Measurements from ENCODE around the gene KATNAL1. TPM values are rescaled to one million over a fixed set of nuclear protein-coding genes. Genes with fewer than 3 reads are reported as not detected.

Gene KATNAL1
- total and polyA plus RNA-seq, 2 of the 4 experiments (the other 2 are of a cell fraction): 6.9 to 16.8 TPM

DNA sequence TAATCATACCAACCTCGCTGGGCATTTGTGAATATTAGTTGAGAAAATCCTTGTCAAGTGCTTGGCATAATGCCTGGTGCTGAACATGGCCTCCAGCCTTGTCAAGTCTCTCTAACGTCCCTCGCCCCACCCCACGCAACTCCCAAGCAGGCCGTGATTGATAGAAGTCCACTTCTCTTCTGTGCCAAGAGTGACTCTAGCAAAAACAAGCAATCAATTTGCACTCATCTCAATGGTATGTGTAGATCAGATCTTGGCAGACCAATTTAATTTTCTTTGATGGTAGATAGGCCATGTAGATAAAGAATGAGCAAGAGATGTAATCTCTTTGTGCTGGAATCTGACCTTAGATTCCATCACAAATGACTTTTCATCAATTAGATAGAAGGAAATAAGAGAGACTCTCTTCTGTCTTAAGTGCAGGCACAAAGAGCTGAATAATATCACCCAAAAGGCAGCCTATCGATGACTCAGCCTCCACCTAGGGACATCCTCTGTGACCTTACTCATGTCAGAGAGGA, 31.0 kb upstream of the KATNAL1 start:
- Histone ChIP-seq H3K9me3 (ENCODE audit: control insufficient read depth, insufficient read depth, low read length) (no peaks in the 10 kb centered on the region), H3K9me1 (ENCODE audit: insufficient read depth, low read length) (peaks cover 21% of the 10 kb centered on the region), H2AK9ac (replicated peaks; ENCODE audit: low read depth, low read length, poor library complexity) (no peak overlapping the region), H3K4ac (ENCODE audit: low read depth, low read length) (peak overlapping the region; percentile 8), H4K20me1 (ENCODE audit: insufficient read depth, low read length) (peaks cover 3% of the 10 kb centered on the region; the same call in 1 of the 2 replicates), H4K5ac (ENCODE audit: low read depth, low read length) (0 out of 2 replicates have a peak overlapping the region, but pooled peaks have one; percentile 4), H2BK20ac (ENCODE audit: low read depth, low read length) (peak overlapping the region; percentile 56; the same call in 1 of the 2 replicates), H3K23ac (ENCODE audit: low read depth, low read length) (no peak overlapping the region), H2AK5ac (ENCODE audit: low read depth, low read length) (peak overlapping the region; percentile 31; the same call in 1 of the 2 replicates), H2BK5ac (ENCODE audit: low read depth, low read length, poor library complexity, severe bottlenecking) (no peak overlapping the region), H3K79me1 (ENCODE audit: low read depth in 1 of 2, low read length in 2 of 2) (peaks cover 0 to 12% of the 10 kb centered on the region in 2 experiments; a peak in 2 of 4 replicates), H4K8ac (ENCODE audit: low read depth in 2 of 2, low read length in 2 of 2) (peak overlapping the region in 1 of 2 experiments; percentile 11; a peak in 1 of 4 replicates), H3K4me3 (ENCODE audit: insufficient read depth, low read depth, low read length) (no peak overlapping the region), H3K4me1 (ENCODE audit: control insufficient read depth, insufficient read depth, low read length) (peaks cover 32% of the 10 kb centered on the region), H3K9ac (ENCODE audit: low read depth, low read length) (no peak overlapping the region), H2BK120ac (ENCODE audit: low read depth, low read length) (0 out of 2 replicates have a peak overlapping the region, but pooled peaks have one; percentile 5), H3K4me2 (ENCODE audit: low read depth, low read length) (no peak overlapping the region), H2BK15ac (ENCODE audit: low read depth, low read length) (peak overlapping the region; percentile 40; the same call in 1 of the 3 replicates), H3K14ac (replicated peaks; ENCODE audit: low read depth, low read length) (peak overlapping the region; percentile 41), H3K36me3 (ENCODE audit: control insufficient read depth, insufficient read depth, low read length) (no peaks in the 10 kb centered on the region), H3K18ac (ENCODE audit: low read depth, low read length) (peak overlapping the region; percentile 42), H4K91ac (ENCODE audit: insufficient read depth, low read depth, low read length) (0 out of 2 replicates have a peak overlapping the region, but pooled peaks have one; percentile 10), H3K27ac (ENCODE audit: insufficient read depth, low read length) (peak overlapping the region; percentile 1; the same call in 1 of the 2 replicates), H2AFZ (replicated peaks; ENCODE audit: low read length, poor library complexity) (no peak overlapping the region), H3K56ac (ENCODE audit: extremely low read depth, insufficient read depth, low read length) (no peak overlapping the region), H3K27me3 (ENCODE audit: control insufficient read depth, insufficient read depth, low read length) (no peaks in the 10 kb centered on the region)
- intact Hi-C loops (cut with micrococcal nuclease) (no loop called here), in situ Hi-C loops (cut with MboI; ENCODE audit: low sequenced_read_pairs) (no loop called here), dilution Hi-C loops (cut with HindIII; ENCODE audit: low sequenced_read_pairs, unreplicated experiment) (no loop called here)
- 43% methylated on average over 4 of the region's 6 CpGs; no CpG with 5 or more reads in 1 of the 2 experiments for WGBS, 2 experiments (ENCODE audit: extremely low coverage in 2 of 2, insufficient read length in 1 of 2)
- POLR2A ChIA-PET (ENCODE audit: unreplicated experiment): no interaction called here
- ATAC-seq (ENCODE audit: low read depth) (no peak), DNase-seq (peak; percentile 23)
- CTCF ChIA-PET: no interaction called here
- no TSS peak for BruUV-seq (replicated peaks)
- TF ChIP-seq CEBPB (IDR thresholded peaks at IDR 0.05; ENCODE audit: low read depth, low read length) (no peak), BHLHE40 (IDR thresholded peaks at IDR 0.05; ENCODE audit: low read depth, low read length) (no peak), RAD21 (IDR thresholded peaks at IDR 0.05; ENCODE audit: low read length) (no peak), SMC3 (IDR thresholded peaks at IDR 0.05; ENCODE audit: low read depth, low read length) (no peak), MXI1 (IDR thresholded peaks at IDR 0.05; ENCODE audit: borderline replicate concordance, low read depth, low read length) (no peak), RCOR1 (IDR thresholded peaks at IDR 0.05; ENCODE audit: insufficient replicate concordance, low read length) (no peak), CHD1 (IDR thresholded peaks at IDR 0.05; ENCODE audit: low read depth, low read length) (no peak), MAZ (IDR thresholded peaks at IDR 0.05; ENCODE audit: borderline replicate concordance, low read depth, low read length) (no peak), NFE2L2 (IDR thresholded peaks at IDR 0.05; ENCODE audit: low read depth, low read length) (no peak), MAFK (IDR thresholded peaks at IDR 0.05; ENCODE audit: low read depth, low read length) (no peak), RFX5 (IDR thresholded peaks at IDR 0.05; ENCODE audit: low read depth, low read length) (no peak), POLR2A (IDR thresholded peaks at IDR 0.05; ENCODE audit: low read depth, low read length) (no peak), FOS (IDR thresholded peaks at IDR 0.05; ENCODE audit: low read depth, low read length) (no peak)
- TF ChIP-seq, protein P1, sequence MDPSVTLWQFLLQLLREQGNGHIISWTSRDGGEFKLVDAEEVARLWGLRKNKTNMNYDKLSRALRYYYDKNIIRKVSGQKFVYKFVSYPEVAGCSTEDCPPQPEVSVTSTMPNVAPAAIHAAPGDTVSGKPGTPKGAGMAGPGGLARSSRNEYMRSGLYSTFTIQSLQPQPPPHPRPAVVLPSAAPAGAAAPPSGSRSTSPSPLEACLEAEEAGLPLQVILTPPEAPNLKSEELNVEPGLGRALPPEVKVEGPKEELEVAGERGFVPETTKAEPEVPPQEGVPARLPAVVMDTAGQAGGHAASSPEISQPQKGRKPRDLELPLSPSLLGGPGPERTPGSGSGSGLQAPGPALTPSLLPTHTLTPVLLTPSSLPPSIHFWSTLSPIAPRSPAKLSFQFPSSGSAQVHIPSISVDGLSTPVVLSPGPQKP (IDR thresholded peaks at IDR 0.05; ENCODE audit: borderline replicate concordance, low read depth, low read length): no peak
- TF ChIP-seq, protein P2, sequence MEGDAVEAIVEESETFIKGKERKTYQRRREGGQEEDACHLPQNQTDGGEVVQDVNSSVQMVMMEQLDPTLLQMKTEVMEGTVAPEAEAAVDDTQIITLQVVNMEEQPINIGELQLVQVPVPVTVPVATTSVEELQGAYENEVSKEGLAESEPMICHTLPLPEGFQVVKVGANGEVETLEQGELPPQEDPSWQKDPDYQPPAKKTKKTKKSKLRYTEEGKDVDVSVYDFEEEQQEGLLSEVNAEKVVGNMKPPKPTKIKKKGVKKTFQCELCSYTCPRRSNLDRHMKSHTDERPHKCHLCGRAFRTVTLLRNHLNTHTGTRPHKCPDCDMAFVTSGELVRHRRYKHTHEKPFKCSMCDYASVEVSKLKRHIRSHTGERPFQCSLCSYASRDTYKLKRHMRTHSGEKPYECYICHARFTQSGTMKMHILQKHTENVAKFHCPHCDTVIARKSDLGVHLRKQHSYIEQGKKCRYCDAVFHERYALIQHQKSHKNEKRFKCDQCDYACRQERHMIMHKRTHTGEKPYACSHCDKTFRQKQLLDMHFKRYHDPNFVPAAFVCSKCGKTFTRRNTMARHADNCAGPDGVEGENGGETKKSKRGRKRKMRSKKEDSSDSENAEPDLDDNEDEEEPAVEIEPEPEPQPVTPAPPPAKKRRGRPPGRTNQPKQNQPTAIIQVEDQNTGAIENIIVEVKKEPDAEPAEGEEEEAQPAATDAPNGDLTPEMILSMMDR (conservative IDR thresholded peaks at IDR 0.05; ENCODE audit: low read depth, low read length): no peak
- TF ChIP-seq, protein P3, sequence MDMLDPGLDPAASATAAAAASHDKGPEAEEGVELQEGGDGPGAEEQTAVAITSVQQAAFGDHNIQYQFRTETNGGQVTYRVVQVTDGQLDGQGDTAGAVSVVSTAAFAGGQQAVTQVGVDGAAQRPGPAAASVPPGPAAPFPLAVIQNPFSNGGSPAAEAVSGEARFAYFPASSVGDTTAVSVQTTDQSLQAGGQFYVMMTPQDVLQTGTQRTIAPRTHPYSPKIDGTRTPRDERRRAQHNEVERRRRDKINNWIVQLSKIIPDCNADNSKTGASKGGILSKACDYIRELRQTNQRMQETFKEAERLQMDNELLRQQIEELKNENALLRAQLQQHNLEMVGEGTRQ (IDR thresholded peaks at IDR 0.05; ENCODE audit: low read depth, low read length): no peak

Measured in IMR-90 (cell line).